NCI-H2196 treated with DMSO at 0.1 percent for 48 hours (cell line): ENCODE results near the gene CPXCR1.
"Not testable (repeated sequence)": the region's sequence is repeated elsewhere in the genome, so short reads cannot be mapped to it uniquely, and the experiment has no call there.

Experiments
- DNase-seq: peaks from one replicate; lab custom pipeline; 2025; ENCODE audit not compliant: unreplicated experiment; lab: John Stamatoyannopoulos, UW

CPXCR1 gene

GRCh38 chrX:88746925-88747324, at the start of gene CPXCR1:
Gene CPXCR1 (plus strand): TSS chrX:88747225. CDS start chrX:88753415, 6,190 bp downstream.
- no peak for DNase-seq

GRCh38 chrX:88735835-88736234, 11.2 kb upstream of the CPXCR1 start:
- DNase-seq = no peak

DNA sequence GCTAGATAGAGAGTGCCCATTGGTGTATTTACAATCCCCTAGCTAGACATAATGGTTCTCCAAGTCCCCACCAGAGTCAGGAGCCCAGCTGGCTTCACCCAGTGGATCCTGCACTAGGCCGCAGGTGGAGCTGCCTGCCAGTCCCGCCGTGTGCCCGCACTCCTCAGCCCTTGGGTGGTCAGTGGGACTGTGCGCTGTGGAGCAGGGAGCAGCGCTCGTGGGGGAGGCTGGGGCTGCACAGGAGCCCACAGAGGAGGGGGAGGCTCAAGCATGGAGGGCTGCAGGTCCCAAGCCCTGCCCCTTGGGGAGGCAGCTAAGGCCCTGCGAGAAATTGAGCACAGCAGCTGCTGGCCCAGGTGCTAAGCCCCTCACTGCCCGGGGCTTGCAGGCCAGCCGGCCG, 810 bp upstream of the CPXCR1 start:
- not testable (repeated sequence) for DNase-seq

DNA sequence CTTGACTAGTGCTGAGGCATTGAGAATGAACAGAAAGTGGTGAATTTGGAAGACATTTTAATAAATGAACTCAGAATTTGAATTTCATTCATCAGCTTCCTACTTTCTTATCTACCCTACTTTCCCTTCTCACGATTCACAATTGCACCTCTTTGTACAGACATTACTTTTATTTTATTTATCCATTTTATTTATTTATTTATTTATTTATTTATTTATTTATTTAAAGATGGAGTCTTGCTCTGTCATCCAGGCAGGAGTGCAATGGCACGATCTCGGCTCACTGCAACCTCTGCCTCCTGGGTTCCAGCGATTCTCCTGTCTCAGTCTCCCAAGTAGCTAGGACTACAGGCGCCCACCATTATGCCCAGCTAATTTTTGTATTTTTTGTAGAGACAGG, 5.3 kb downstream of the CPXCR1 start:
- not testable (repeated sequence) for DNase-seq

- no peak for DNase-seq
These were observed 42.8 kb downstream of the CPXCR1 start for GRCh38 chrX:88789825-88790224.
